ENCODE results near the gene UNK. TPM values are rescaled to one million over a fixed set of nuclear protein-coding genes. Genes with fewer than 3 reads are reported as not detected.

UNK gene
- total RNA-seq, 4 donors from 2014 or later, result 32.5 to 61.4 (median 47.9) TPM

DNA sequence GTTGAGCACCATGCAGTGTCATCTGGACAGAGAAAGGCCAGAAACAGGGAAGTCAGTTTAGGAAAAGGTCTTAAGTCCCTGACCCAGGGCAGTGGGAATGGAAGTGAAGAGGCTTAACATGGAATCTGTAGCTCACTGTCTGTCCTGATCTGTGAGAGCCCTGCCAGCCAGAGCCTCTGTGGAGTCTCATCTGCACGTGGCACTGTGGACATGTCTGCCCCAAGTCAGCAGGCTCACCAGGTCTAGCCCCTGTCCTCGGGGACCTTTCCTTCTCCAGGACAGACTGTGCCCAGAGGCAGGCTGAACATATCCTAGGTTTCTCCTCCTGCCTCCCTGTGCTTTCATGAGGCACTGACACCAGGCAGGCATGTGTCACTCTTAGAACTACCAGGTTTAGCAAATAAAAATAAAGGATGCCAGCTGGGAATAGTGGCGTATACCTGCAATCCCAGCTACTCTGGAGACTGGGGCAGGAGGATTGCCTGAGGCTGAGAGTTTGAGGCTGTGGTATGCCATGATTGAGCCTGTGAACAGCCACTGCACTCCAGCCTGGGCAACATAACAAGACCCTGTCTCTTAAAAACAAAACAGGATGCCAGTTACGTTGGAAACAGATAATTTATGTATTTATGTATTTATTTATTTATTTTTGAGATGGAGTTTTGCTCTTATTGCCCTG is 22.4 kb downstream of the UNK start:
- Histone ChIP-seq H3K36me3 (peaks cover 2 to 8% of the 10 kb centered on the region in 2 donors), H3K27ac (no peak overlapping the region), H3K4me1 (peaks cover 0 to 12% of the 10 kb centered on the region in 2 donors), H3K9me3 (no peaks in the 10 kb centered on the region), H3K4me3 (replicated peaks in 1 of 3) (no peak overlapping the region), H3K27me3 (no peaks in the 10 kb centered on the region)
- no peak for DNase-seq
- intact Hi-C loops (cut with DNase I), result no loop called here
- TF ChIP-seq, protein P1, sequence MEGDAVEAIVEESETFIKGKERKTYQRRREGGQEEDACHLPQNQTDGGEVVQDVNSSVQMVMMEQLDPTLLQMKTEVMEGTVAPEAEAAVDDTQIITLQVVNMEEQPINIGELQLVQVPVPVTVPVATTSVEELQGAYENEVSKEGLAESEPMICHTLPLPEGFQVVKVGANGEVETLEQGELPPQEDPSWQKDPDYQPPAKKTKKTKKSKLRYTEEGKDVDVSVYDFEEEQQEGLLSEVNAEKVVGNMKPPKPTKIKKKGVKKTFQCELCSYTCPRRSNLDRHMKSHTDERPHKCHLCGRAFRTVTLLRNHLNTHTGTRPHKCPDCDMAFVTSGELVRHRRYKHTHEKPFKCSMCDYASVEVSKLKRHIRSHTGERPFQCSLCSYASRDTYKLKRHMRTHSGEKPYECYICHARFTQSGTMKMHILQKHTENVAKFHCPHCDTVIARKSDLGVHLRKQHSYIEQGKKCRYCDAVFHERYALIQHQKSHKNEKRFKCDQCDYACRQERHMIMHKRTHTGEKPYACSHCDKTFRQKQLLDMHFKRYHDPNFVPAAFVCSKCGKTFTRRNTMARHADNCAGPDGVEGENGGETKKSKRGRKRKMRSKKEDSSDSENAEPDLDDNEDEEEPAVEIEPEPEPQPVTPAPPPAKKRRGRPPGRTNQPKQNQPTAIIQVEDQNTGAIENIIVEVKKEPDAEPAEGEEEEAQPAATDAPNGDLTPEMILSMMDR (IDR thresholded peaks at IDR 0.05), result no peak
- TF ChIP-seq POLR2A (IDR thresholded peaks at IDR 0.05), result no peak
- 79 to 85% methylated on average over 3 to 4 of the region's 4 CpGs for WGBS, 2 donors

DNA sequence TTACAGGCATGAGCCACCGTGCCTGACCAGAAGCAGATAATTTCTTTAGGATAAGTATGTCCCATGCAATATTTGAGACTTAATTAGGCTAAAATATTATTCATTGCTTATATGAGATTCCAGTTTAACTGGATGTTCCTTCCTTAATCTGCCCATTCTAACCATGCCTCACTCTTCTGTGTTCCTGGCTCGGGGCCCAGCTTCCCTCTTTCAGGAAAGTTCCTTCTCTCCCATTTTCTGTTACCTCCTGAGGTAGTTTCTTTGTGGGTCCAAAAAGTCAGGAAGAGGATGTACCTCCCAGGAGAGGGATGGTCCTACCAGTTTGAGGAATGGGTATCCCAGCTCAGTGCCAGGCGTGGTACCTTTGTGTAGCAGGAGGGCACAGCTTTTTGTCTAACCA is 23.3 kb downstream of the UNK start:
- H3K9me3 ChIP-seq, result no peaks in the 10 kb centered on the region
- intact Hi-C loops (cut with DNase I), result no loop called here
- 95 to 97% methylated on average over 3 of the region's 3 CpGs for WGBS, 2 donors
- no peak for DNase-seq
- TF ChIP-seq POLR2A (IDR thresholded peaks at IDR 0.05), result no peak
- TF ChIP-seq, protein P1 (IDR thresholded peaks at IDR 0.05), result no peak
- H3K4me1 ChIP-seq, result peaks cover 0 to 12% of the 10 kb centered on the region in 2 donors
- H3K27me3 ChIP-seq, result no peaks in the 10 kb centered on the region
- H3K36me3 ChIP-seq, result peaks cover 11 to 17% of the 10 kb centered on the region in 2 donors
- H3K27ac ChIP-seq, result peak overlapping the region in 2 of 3 donors; percentile 26 to 63
- no peak overlapping the region for H3K4me3 ChIP-seq (replicated peaks in 1 of 3)

DNA sequence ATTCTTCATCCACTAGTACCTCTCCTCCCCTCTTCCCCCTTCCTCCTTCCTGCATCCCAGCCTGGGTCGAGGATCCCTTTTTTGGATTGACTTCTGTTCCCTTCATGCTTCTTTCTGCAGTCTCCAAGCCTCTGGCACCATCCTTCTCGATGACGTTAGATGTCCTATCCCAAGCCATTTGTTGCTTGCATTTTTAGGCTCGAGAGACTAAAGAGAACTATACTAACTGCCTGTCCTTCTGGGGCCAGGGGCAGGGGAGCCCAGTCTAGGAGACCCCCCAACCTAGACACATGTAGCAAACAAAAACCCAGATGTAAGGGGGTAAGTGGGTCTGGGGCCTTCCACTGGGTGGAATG is 23.9 kb downstream of the UNK start:
- H3K36me3 ChIP-seq, result peaks cover 15 to 24% of the 10 kb centered on the region in 2 donors
- H3K27ac ChIP-seq, result peak overlapping the region in 2 of 3 donors; percentile 34 to 63
- no peaks in the 10 kb centered on the region for H3K9me3 ChIP-seq
- H3K4me1 ChIP-seq, result peaks cover 0 to 12% of the 10 kb centered on the region in 2 donors
- no peaks in the 10 kb centered on the region for H3K27me3 ChIP-seq
- TF ChIP-seq, protein P1 (IDR thresholded peaks at IDR 0.05), result no peak
- TF ChIP-seq POLR2A (IDR thresholded peaks at IDR 0.05), result no peak
- 69 to 77% methylated on average over 4 of the region's 4 CpGs for WGBS, 2 donors
- intact Hi-C loops (cut with DNase I), result no loop called here
- H3K4me3 ChIP-seq (replicated peaks in 1 of 3), result no peak overlapping the region
- DNase-seq, result no peak

DNA sequence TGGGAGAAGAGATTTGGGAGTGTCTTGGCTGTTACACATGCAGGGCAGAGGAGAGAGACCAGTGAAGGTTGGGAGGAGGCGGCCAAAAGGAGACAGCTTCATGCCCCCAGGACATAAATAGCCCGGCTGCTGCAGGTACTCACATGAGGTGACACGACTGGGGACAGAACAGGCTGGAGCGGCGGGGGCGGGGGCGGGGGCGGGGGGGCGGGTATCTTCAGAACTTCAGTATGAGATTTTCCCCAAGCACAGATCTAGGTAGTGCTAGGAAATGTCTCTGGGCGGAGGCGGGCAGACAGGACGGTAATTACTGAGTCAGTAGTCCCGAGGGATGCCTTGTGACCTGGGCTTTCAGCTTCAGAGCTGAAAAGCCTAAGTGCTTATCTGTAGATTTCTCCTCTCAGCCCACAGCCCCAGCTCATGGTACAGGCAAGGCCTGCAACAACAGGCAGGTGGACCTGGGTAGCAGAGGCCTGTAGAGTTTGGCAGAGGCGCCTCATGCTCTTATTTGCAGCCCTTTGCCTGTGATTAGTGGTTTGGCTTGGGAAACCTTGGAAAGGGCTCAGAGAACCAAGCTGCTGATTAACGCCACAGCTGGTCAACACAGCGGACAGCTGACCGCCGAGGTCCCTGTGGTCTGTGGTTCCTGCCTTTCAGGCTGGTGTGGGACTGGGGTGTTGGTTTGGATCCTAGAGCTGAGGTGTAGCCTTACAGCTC is 24.5 kb downstream of the UNK start:
- H3K9me3 ChIP-seq, result no peaks in the 10 kb centered on the region
- H3K36me3 ChIP-seq, result peaks cover 20 to 29% of the 10 kb centered on the region in 2 donors
- no peaks in the 10 kb centered on the region for H3K27me3 ChIP-seq
- no peak overlapping the region for H3K4me3 ChIP-seq (replicated peaks in 1 of 3)
- DNase-seq, result no peak
- peak overlapping the region in 2 of 3 donors; percentile 62 to 63 for H3K27ac ChIP-seq
- intact Hi-C loops (cut with DNase I), result no loop called here
- no peak for TF ChIP-seq POLR2A (IDR thresholded peaks at IDR 0.05)
- TF ChIP-seq, protein P1 (IDR thresholded peaks at IDR 0.05), result no peak
- peaks cover 0 to 12% of the 10 kb centered on the region in 2 donors for H3K4me1 ChIP-seq
- WGBS, 2 donors, result 75 to 79% methylated on average over 14 to 16 of the region's 18 CpGs

DNA sequence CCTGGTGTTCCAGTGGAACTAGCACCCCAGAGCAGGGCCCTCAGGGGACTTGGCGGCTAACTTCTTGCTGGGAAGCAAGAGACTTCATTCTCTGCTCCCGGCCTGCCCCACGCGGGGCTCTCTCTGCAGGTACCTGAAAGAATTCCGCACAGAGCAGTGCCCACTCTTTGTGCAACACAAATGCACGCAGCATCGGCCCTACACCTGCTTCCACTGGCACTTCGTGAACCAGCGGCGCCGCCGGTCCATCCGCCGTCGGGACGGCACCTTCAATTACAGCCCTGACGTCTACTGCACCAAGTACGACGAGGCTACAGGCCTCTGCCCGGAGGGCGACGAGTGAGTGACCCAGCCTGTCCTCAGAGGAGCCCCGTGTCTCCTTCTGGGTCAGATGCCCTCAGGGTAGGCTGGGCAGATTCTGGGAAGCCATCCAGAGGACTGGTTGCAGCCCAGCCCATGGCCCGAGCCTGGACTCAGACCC is 25.1 kb downstream of the UNK start:
- no peak for DNase-seq
- Histone ChIP-seq H3K27ac (peak overlapping the region in 1 of 3 donors; percentile 62), H3K9me3 (no peaks in the 10 kb centered on the region), H3K4me3 (replicated peaks in 1 of 3) (no peak overlapping the region), H3K4me1 (peaks cover 0 to 12% of the 10 kb centered on the region in 2 donors), H3K27me3 (no peaks in the 10 kb centered on the region), H3K36me3 (peaks cover 22 to 31% of the 10 kb centered on the region in 2 donors)
- WGBS, 2 donors, result 95 to 99% methylated on average over 16 to 18 of the region's 24 CpGs
- intact Hi-C loops (cut with DNase I), result no loop called here
- TF ChIP-seq, protein P1 (IDR thresholded peaks at IDR 0.05), result no peak
- TF ChIP-seq POLR2A (IDR thresholded peaks at IDR 0.05), result no peak
